GM12891 (cell line): ENCODE data around the gene RTN4RL1.
A peak's percentile ranks its signal among the peaks of the same experiment; 100 is the strongest.

Source experiments
- POLR2A ChIP-seq: IDR thresholded peaks from 2 replicates; pipeline ENCODE4 v1.6.1; 2011; ENCODE audit warnings: low read depth, low read length, control low read depth
- POLR2AphosphoS5 ChIP-seq: IDR thresholded peaks from 2 replicates; pipeline ENCODE4 v1.6.1; 2011; ENCODE audit warnings: low read depth, low read length, control low read depth
- POU2F2 ChIP-seq: IDR thresholded peaks from 2 replicates; pipeline ENCODE4 v1.6.1; 2011; ENCODE audit warnings: low read depth, mild to moderate bottlenecking, control low read depth, low read length, moderate library complexity
- SPI1 ChIP-seq: IDR thresholded peaks from 2 replicates; pipeline ENCODE4 v1.6.1; 2011; ENCODE audit warnings: low read depth, low read length, control low read depth
- TAF1 ChIP-seq: IDR thresholded peaks from 2 replicates; pipeline ENCODE4 v1.6.1; 2011; ENCODE audit warnings: low read depth, low read length, control low read depth

GRCh38 chr17:1904273-1905182 is 120.6 kb downstream of the RTN4RL1 start:
- TF ChIP-seq POLR2A (peak; percentile 53; the same call in 1 of the 2 replicates), POLR2AphosphoS5 (no peak), TAF1 (no peak), SPI1 (no peak), POU2F2 (peak; percentile 28; the same call in 1 of the 2 replicates)
